Parathyroid adenoma (tissue), 2 donors: ENCODE data around the gene HSPBP1.

Experiments used
- H2AFZ ChIP-seq: fragments of 300-600 bp; sonication (generic); one replicate; pipeline ENCODE4 v1.7.0; 2017; ENCODE audit warnings: antibody characterized with exemption, mild to moderate bottlenecking
- H3K27ac ChIP-seq: fragments of 300-600 bp; sonication (generic); one replicate; pipeline ENCODE4 v1.7.0; 2017
- H3K27me3 ChIP-seq: fragments of 300-600 bp; sonication (generic); one replicate; pipeline ENCODE4 v1.7.0; 2017; ENCODE audit warnings: low read length; ENCODE audit not compliant: control insufficient read depth, insufficient read depth
- H3K36me3 ChIP-seq: fragments of 300-600 bp; sonication (generic); one replicate; pipeline ENCODE4 v1.7.0; 2017; ENCODE audit warnings: low read length; ENCODE audit not compliant: control insufficient read depth, insufficient read depth
- H3K4me1 ChIP-seq: fragments of 300-600 bp; sonication (generic); one replicate; pipeline ENCODE4 v1.7.0; 2017; ENCODE audit warnings: control low read depth
- H3K4me2 ChIP-seq: fragments of 300-600 bp; sonication (generic); one replicate; pipeline ENCODE4 v1.7.0; 2017; ENCODE audit warnings: low read length
- H3K4me3 ChIP-seq: fragments of 300-600 bp; sonication (generic); one replicate; pipeline ENCODE4 v1.7.0; 2017; ENCODE audit warnings: low read depth, low read length
- H3K79me2 ChIP-seq: fragments of 300-600 bp; sonication (generic); one replicate; pipeline ENCODE4 v1.7.0; 2017; ENCODE audit warnings: control low read depth
- H3K9ac ChIP-seq: fragments of 300-600 bp; sonication (generic); one replicate; pipeline ENCODE4 v1.7.0; 2017; ENCODE audit warnings: mild to moderate bottlenecking
- H3K9me3 ChIP-seq: fragments of 300-600 bp; sonication (generic); one replicate; pipeline ENCODE4 v1.7.0; 2017; ENCODE audit warnings: low read length; ENCODE audit not compliant: control insufficient read depth
- TF ChIP-seq, protein P1 (sequence below): fragments of 300-600 bp; sonication (generic); IDR thresholded peaks from one replicate; pipeline ENCODE4 v1.7.0; 2017; ENCODE audit warnings: antibody characterized with exemption, mild to moderate bottlenecking
- donor health status: primary hyperparathyroidism.

HSPBP1 gene

DNA sequence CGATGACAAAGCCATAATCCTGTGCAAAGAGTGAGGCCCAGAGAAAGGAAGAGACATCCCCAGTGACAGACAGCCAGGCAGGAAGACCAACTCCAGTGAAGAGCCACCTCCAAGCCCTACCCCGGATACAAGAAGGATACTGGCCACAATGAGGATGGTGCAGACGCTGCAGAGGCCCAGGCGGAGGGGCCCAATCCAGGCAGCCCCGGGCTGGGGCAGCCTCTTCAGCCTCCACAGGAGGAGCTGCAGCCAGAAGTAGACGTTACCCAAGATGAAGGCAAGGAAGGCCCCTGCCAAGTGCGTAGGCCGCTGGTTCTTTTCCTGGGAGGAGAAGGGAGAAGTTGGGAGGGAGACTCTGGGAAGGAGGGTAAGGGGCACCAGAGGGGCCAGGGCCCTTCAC is 36.7 kb upstream of the HSPBP1 start:
- no peaks in the 10 kb centered on the region for H3K9me3 ChIP-seq
- no peak overlapping the region for H3K4me3 ChIP-seq
- no peaks in the 10 kb centered on the region for H3K79me2 ChIP-seq
- H3K36me3 ChIP-seq = no peaks in the 10 kb centered on the region
- H3K4me1 ChIP-seq = no peaks in the 10 kb centered on the region
- H3K9ac ChIP-seq = no peak overlapping the region
- no peaks in the 10 kb centered on the region for H3K27me3 ChIP-seq
- no peak overlapping the region for H3K27ac ChIP-seq
- no peak overlapping the region for H3K4me2 ChIP-seq
- TF ChIP-seq, protein P1, sequence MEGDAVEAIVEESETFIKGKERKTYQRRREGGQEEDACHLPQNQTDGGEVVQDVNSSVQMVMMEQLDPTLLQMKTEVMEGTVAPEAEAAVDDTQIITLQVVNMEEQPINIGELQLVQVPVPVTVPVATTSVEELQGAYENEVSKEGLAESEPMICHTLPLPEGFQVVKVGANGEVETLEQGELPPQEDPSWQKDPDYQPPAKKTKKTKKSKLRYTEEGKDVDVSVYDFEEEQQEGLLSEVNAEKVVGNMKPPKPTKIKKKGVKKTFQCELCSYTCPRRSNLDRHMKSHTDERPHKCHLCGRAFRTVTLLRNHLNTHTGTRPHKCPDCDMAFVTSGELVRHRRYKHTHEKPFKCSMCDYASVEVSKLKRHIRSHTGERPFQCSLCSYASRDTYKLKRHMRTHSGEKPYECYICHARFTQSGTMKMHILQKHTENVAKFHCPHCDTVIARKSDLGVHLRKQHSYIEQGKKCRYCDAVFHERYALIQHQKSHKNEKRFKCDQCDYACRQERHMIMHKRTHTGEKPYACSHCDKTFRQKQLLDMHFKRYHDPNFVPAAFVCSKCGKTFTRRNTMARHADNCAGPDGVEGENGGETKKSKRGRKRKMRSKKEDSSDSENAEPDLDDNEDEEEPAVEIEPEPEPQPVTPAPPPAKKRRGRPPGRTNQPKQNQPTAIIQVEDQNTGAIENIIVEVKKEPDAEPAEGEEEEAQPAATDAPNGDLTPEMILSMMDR = no peak
- no peak overlapping the region for H2AFZ ChIP-seq

- H2AFZ ChIP-seq = no peak overlapping the region
- H3K9me3 ChIP-seq = no peaks in the 10 kb centered on the region
- H3K27me3 ChIP-seq = no peaks in the 10 kb centered on the region
- TF ChIP-seq, protein P1 = no peak
- no peaks in the 10 kb centered on the region for H3K4me1 ChIP-seq
- no peak overlapping the region for H3K4me3 ChIP-seq
- no peak overlapping the region for H3K27ac ChIP-seq
- no peaks in the 10 kb centered on the region for H3K79me2 ChIP-seq
- no peak overlapping the region for H3K9ac ChIP-seq
- H3K36me3 ChIP-seq = no peaks in the 10 kb centered on the region
- H3K4me2 ChIP-seq = no peak overlapping the region
Measured at GRCh38 chr19:55315956-55316525, 36.1 kb upstream of the HSPBP1 start.

- TF ChIP-seq, protein P1 = no peak
- H3K36me3 ChIP-seq = no peaks in the 10 kb centered on the region
Measured at GRCh38 chr19:55314396-55314795, 34.5 kb upstream of the HSPBP1 start.

GRCh38 chr19:55312621-55313512 is 33.0 kb upstream of the HSPBP1 start:
- Histone ChIP-seq H3K4me3 (no peak overlapping the region), H2AFZ (no peak overlapping the region), H3K9ac (no peak overlapping the region), H3K4me2 (no peak overlapping the region), H3K36me3 (no peaks in the 10 kb centered on the region), H3K9me3 (no peaks in the 10 kb centered on the region), H3K27me3 (no peaks in the 10 kb centered on the region), H3K79me2 (no peaks in the 10 kb centered on the region), H3K27ac (no peak overlapping the region), H3K4me1 (no peaks in the 10 kb centered on the region)
- TF ChIP-seq, protein P1 = no peak

More at GRCh38 chr19:55314396-55314795, 34.5 kb upstream of the HSPBP1 start:
- Histone ChIP-seq H3K27me3 (no peaks in the 10 kb centered on the region), H3K9ac (no peak overlapping the region), H3K27ac (no peak overlapping the region), H3K4me1 (no peaks in the 10 kb centered on the region), H3K4me2 (no peak overlapping the region), H3K4me3 (no peak overlapping the region), H3K79me2 (no peaks in the 10 kb centered on the region), H2AFZ (no peak overlapping the region), H3K9me3 (no peaks in the 10 kb centered on the region)
